Ovary (tissue), 3 donors: ENCODE measurements around the gene KRT24.

Experiments used
- EP300 ChIP-seq: sonication (generic); formaldehyde crosslinking; IDR thresholded peaks from one replicate; pipeline ENCODE4 v1.6.1; 2017; ENCODE audit warnings: antibody characterized with exemption
- TF ChIP-seq, protein P1 (sequence below), 3 donors: fragments of 450-650 bp in 2 of 3; fragments of 200-600 bp in 1 of 3; IDR thresholded peaks; one replicate each; pipeline versions ENCODE4 v1.5.1 to v1.8.0; 2016 to 2022; ENCODE audit warnings: antibody characterized with exemption in 3 of 3, mild to moderate bottlenecking in 1 of 3
- donor health status: DM: no; HTN: no; CAD: no.

- TF ChIP-seq, protein P1, sequence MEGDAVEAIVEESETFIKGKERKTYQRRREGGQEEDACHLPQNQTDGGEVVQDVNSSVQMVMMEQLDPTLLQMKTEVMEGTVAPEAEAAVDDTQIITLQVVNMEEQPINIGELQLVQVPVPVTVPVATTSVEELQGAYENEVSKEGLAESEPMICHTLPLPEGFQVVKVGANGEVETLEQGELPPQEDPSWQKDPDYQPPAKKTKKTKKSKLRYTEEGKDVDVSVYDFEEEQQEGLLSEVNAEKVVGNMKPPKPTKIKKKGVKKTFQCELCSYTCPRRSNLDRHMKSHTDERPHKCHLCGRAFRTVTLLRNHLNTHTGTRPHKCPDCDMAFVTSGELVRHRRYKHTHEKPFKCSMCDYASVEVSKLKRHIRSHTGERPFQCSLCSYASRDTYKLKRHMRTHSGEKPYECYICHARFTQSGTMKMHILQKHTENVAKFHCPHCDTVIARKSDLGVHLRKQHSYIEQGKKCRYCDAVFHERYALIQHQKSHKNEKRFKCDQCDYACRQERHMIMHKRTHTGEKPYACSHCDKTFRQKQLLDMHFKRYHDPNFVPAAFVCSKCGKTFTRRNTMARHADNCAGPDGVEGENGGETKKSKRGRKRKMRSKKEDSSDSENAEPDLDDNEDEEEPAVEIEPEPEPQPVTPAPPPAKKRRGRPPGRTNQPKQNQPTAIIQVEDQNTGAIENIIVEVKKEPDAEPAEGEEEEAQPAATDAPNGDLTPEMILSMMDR (IDR thresholded peaks at IDR 0.05), result no peak
- no peak for TF ChIP-seq EP300
Measured at GRCh38 chr17:40726919-40727318, 23.4 kb upstream of the KRT24 start.
